Vagina (tissue), 2 donors: ENCODE data around the gene STXBP3. TPM values are rescaled to one million over a fixed set of nuclear protein-coding genes. Genes with fewer than 3 reads are reported as not detected.

Source experiments
- DNase-seq, 2 donors: peaks; one replicate each; pipeline ENCODE4 v3.0.0-alpha.2; 2017; ENCODE audit errors: extremely low spot score in 2 of 2
- H3K27ac ChIP-seq: fragments of 200-600 bp; sonication (generic); one replicate; pipeline ENCODE4 v1.5.1; 2019
- H3K27me3 ChIP-seq: fragments of 200-600 bp; sonication (generic); one replicate; pipeline ENCODE4 v1.5.1; 2019
- H3K36me3 ChIP-seq, 2 donors: fragments of 200-600 bp; sonication (generic); one replicate each; pipeline ENCODE4 v1.5.1; 2017 to 2019
- H3K4me1 ChIP-seq: fragments of 200-600 bp; sonication (generic); one replicate; pipeline ENCODE4 v1.5.1; 2019
- H3K4me3 ChIP-seq, 2 donors: fragments of 200-600 bp; sonication (generic); 1 replicate in 1 of 2; 2 replicates in 1 of 2; pipeline ENCODE4 v1.5.1; 2016 to 2019
- H3K9me3 ChIP-seq: fragments of 200-600 bp; sonication (generic); one replicate; pipeline ENCODE4 v1.5.1; 2019
- CTCF ChIP-seq, 3 experiments: fragments of 450-650 bp in 2 of 3; fragments of 200-600 bp in 1 of 3; sonication (generic) in 1 of 3; IDR thresholded peaks; one replicate each; pipeline ENCODE4 v1.5.1; 2017 to 2019; ENCODE audit warnings: antibody characterized with exemption in 3 of 3, mild to moderate bottlenecking in 2 of 3, moderate library complexity in 2 of 3
- POLR2A ChIP-seq, 2 donors: fragments of 450-650 bp; IDR thresholded peaks; one replicate each; pipeline ENCODE4 v1.6.1; 2017; ENCODE audit warnings: antibody characterized with exemption in 2 of 2, mild to moderate bottlenecking in 2 of 2, moderate library complexity in 2 of 2
- POLR2AphosphoS5 ChIP-seq, 2 donors: sonication (generic); formaldehyde crosslinking; IDR thresholded peaks; one replicate each; pipeline ENCODE4 v1.9.0; 2017; ENCODE audit warnings: antibody characterized with exemption in 2 of 2, mild to moderate bottlenecking in 2 of 2, low read depth in 1 of 2; ENCODE audit not compliant: insufficient read depth in 1 of 2
- intact Hi-C: fragments of 100-400 bp; cut with DNase I; formaldehyde crosslinking; loops from one replicate; pipeline ENCODE4 v1.15.1; 2023
- total RNA-seq: library from RNA; depleted of rRNA; stranded (reverse); fragments of >200 nt; gene quantifications from one replicate; pipeline ENCODE4 v1.2.3, GENCODE V29; 2016

STXBP3 gene
- total RNA-seq, 1 donor from 2014 or later: 167 TPM

GRCh38 chr1:108851567-108851966 is 105.1 kb downstream of the STXBP3 start:
- H3K9me3 ChIP-seq: no peaks in the 10 kb centered on the region
- peaks cover 13% of the 10 kb centered on the region for H3K4me1 ChIP-seq
- DNase-seq: no peak
- H3K27ac ChIP-seq: no peak overlapping the region
- no peak overlapping the region for H3K4me3 ChIP-seq
- no peaks in the 10 kb centered on the region for H3K36me3 ChIP-seq
- H3K27me3 ChIP-seq: no peaks in the 10 kb centered on the region
- no peak for TF ChIP-seq CTCF (IDR thresholded peaks at IDR 0.05)
- TF ChIP-seq POLR2A (IDR thresholded peaks at IDR 0.05): no peak
- no peak for TF ChIP-seq POLR2AphosphoS5 (IDR thresholded peaks at IDR 0.05; ENCODE audit: insufficient read depth in 1 of 2, low read depth in 1 of 2)
- intact Hi-C loops: no loop called here

GRCh38 chr1:108852221-108852975 is 105.9 kb downstream of the STXBP3 start:
- no peaks in the 10 kb centered on the region for H3K36me3 ChIP-seq
- peaks cover 10% of the 10 kb centered on the region for H3K4me1 ChIP-seq
- TF ChIP-seq CTCF (IDR thresholded peaks at IDR 0.05): no peak
- no peak for TF ChIP-seq POLR2A (IDR thresholded peaks at IDR 0.05)
- no peak for TF ChIP-seq POLR2AphosphoS5 (IDR thresholded peaks at IDR 0.05; ENCODE audit: insufficient read depth in 1 of 2, low read depth in 1 of 2)
- no peak for DNase-seq
- H3K4me3 ChIP-seq: no peak overlapping the region
- H3K27me3 ChIP-seq: no peaks in the 10 kb centered on the region
- H3K9me3 ChIP-seq: no peaks in the 10 kb centered on the region
- no peak overlapping the region for H3K27ac ChIP-seq
- intact Hi-C loops: no loop called here

- no peaks in the 10 kb centered on the region for H3K9me3 ChIP-seq
- intact Hi-C loops: no loop called here
- no peaks in the 10 kb centered on the region for H3K36me3 ChIP-seq
- no peaks in the 10 kb centered on the region for H3K27me3 ChIP-seq
- H3K4me3 ChIP-seq: no peak overlapping the region
- peak overlapping the region; percentile 20 for H3K27ac ChIP-seq
- TF ChIP-seq POLR2AphosphoS5 (IDR thresholded peaks at IDR 0.05; ENCODE audit: insufficient read depth in 1 of 2, low read depth in 1 of 2): no peak
- no peak for TF ChIP-seq POLR2A (IDR thresholded peaks at IDR 0.05)
- no peak for TF ChIP-seq CTCF (IDR thresholded peaks at IDR 0.05)
- H3K4me1 ChIP-seq: peaks cover 10% of the 10 kb centered on the region
- no peak for DNase-seq
These were observed 107.9 kb downstream of the STXBP3 start for GRCh38 chr1:108854221-108855019.

- intact Hi-C loops: no loop called here
These were observed 110.5 kb downstream of the STXBP3 start, which contains the start of gene AKNAD1 for GRCh38 chr1:108856994-108857393. AKNAD1 (minus strand) TSS chr1:108857094; CDS start chr1:108852664, 4,430 bp downstream.

More at GRCh38 chr1:108856994-108857393, 110.5 kb downstream of the STXBP3 start, which contains the start of gene AKNAD1:
- H3K27me3 ChIP-seq: no peaks in the 10 kb centered on the region
- no peak for DNase-seq
- H3K4me3 ChIP-seq: no peak within 1 kb of the TSS
- H3K4me1 ChIP-seq: peaks cover 10% of the 10 kb centered on the region
- H3K36me3 ChIP-seq: no peaks in the 10 kb centered on the region
- no peak within 1 kb of the TSS for H3K27ac ChIP-seq
- H3K9me3 ChIP-seq: no peaks in the 10 kb centered on the region
- TF ChIP-seq CTCF (IDR thresholded peaks at IDR 0.05) (no peak), POLR2AphosphoS5 (IDR thresholded peaks at IDR 0.05; ENCODE audit: insufficient read depth in 1 of 2, low read depth in 1 of 2) (no peak), POLR2A (IDR thresholded peaks at IDR 0.05) (no peak)
